GM12874 (cell line): ENCODE measurements around the gene CIART.

Experiments used
- TF ChIP-seq, protein P1 (sequence below): IDR thresholded peaks from 2 replicates; pipeline ENCODE4 v1.5.1; 2011; ENCODE audit warnings: low read depth, mild to moderate bottlenecking, control low read depth, low read length, moderate library complexity; ENCODE audit not compliant: insufficient read depth

Gene CIART

GRCh38 chr1:150302902-150303301 lies 20.5 kb downstream of the CIART start:
- TF ChIP-seq, protein P1, sequence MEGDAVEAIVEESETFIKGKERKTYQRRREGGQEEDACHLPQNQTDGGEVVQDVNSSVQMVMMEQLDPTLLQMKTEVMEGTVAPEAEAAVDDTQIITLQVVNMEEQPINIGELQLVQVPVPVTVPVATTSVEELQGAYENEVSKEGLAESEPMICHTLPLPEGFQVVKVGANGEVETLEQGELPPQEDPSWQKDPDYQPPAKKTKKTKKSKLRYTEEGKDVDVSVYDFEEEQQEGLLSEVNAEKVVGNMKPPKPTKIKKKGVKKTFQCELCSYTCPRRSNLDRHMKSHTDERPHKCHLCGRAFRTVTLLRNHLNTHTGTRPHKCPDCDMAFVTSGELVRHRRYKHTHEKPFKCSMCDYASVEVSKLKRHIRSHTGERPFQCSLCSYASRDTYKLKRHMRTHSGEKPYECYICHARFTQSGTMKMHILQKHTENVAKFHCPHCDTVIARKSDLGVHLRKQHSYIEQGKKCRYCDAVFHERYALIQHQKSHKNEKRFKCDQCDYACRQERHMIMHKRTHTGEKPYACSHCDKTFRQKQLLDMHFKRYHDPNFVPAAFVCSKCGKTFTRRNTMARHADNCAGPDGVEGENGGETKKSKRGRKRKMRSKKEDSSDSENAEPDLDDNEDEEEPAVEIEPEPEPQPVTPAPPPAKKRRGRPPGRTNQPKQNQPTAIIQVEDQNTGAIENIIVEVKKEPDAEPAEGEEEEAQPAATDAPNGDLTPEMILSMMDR: no peak

DNA sequence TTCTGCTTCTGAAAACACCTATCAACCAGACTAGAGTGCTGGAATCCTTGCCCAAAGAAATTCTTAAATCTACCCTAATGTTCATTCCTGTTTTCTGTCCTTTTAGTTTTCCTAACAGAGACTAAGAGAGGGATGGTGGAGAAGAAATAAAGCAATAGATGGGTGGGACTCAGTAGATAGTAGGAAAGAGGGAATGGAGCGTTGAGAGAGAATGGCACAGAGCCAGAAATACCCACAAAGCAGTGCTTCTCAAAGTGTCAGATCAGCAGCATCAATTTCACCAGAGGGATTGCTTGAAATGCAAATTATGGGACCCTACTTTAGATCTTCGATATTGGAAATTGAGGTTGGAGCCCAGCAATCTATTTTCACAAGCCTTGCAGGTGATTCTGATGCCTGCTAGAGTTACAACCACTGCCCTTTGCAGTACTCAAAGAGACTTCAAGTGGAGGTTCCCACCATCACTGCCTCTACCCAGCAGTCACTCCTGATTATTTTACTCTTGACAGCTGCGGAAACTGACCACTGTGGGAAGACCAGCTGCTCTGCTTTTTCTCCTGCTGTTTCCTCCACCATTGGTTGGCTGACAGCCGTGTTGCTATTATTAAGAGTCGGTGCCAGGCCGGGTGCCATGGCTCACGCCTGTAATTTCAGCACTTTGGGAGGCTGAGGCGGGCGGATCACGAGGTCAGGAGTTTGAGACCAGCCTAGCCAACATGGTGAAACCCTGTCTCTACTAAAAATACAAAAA lies 27.6 kb downstream of the CIART start:
- TF ChIP-seq, protein P1: no peak

- TF ChIP-seq, protein P1: no peak
Measured at GRCh38 chr1:150311762-150312161, 29.4 kb downstream of the CIART start.

GRCh38 chr1:150320667-150320978 lies 38.3 kb downstream of the CIART start:
- TF ChIP-seq, protein P1: no peak

- TF ChIP-seq, protein P1: no peak
Measured at GRCh38 chr1:150321826-150322166, 39.4 kb downstream of the CIART start.

GRCh38 chr1:150322310-150322709 lies 40.0 kb downstream of the CIART start:
- TF ChIP-seq, protein P1: no peak

- TF ChIP-seq, protein P1: no peak
Measured at GRCh38 chr1:150332651-150333290, 50.4 kb downstream of the CIART start.
